HCT116 (cell line): ENCODE data around the gene SMAD2. TPM values are rescaled to one million over a fixed set of nuclear protein-coding genes. Genes with fewer than 3 reads are reported as not detected.

ENCODE experiments used
- ATAC-seq: fragments of 200-7000 bp; cut with Tn5 transposase; 2 replicates; pipeline ENCODE4 v1.9.1; 2020; ENCODE audit warnings: mild to moderate bottlenecking, moderate library complexity
- BruUV-seq: library from RNA; stranded (reverse); fragments of 400-500 nt; replicated peaks from 2 replicates; lab custom pipeline; 2021; lab: Mats Ljungman, UMichigan
- CTCF ChIA-PET: fragments of 300-600 bp; sonication (Branson Sonifier 250); formaldehyde crosslinking; loops from one replicate; lab custom pipeline; 2021; ENCODE audit warnings: antibody characterized with exemption; lab: Charles Lee
- POLR2A ChIA-PET: fragments of 300-600, 350-600 bp; sonication (Branson Sonifier 250); formaldehyde crosslinking; loops from one replicate; lab custom pipeline; 2021; ENCODE audit warnings: antibody characterized with exemption; lab: Charles Lee
- RAD21 ChIA-PET, 2 experiments: fragments of 300-600 bp; sonication (Branson Sonifier 250); formaldehyde crosslinking; loops; one replicate each; lab custom pipeline; 2023; ENCODE audit warnings: low total read pairs in 2 of 2; ENCODE audit not compliant: uncharacterized antibody in 2 of 2, unreplicated experiment in 2 of 2, low non-redundant PET in 1 of 2; lab: Charles Lee
- DNase-seq: peaks from one replicate; pipeline ENCODE4 v3.0.0-alpha.2; 2010; ENCODE audit warnings: low read depth, low spot score
- H2AFZ ChIP-seq: fragments of 200-600 bp; shearing (Covaris generic), sonication (generic); 2 replicates; pipeline ENCODE4 v1.6.1; 2017; ENCODE audit warnings: low read depth, mixed run types, mixed read lengths, antibody characterized with exemption, low read length; ENCODE audit not compliant: poor library complexity, severe bottlenecking
- H3K27ac ChIP-seq: 2 replicates; pipeline ENCODE4 v1.5.1; 2012; ENCODE audit warnings: low read depth, low read length
- H3K27me3 ChIP-seq: fragments of 200-600 bp; sonication (generic); 2 replicates; pipeline ENCODE4 v1.6.1; 2016; ENCODE audit warnings: mixed run types, low read length, mixed read lengths; ENCODE audit not compliant: insufficient read depth
- H3K36me3 ChIP-seq, 2 experiments: fragments of 200-500 bp in 1 of 2; fragments of 200-600 bp in 1 of 2; sonication (Bioruptor generic) in 1 of 2; sonication (generic) in 1 of 2; 2 replicates each; pipeline versions ENCODE4 v1.5.1 to v1.6.1; 2014 to 2016; ENCODE audit warnings: low read length in 2 of 2, inconsistent platforms in 1 of 2, mixed read lengths in 1 of 2, mixed run types in 1 of 2; ENCODE audit not compliant: insufficient read depth in 2 of 2, control insufficient read depth in 1 of 2
- H3K4me1 ChIP-seq, 2 experiments: fragments of 200-600 bp in 1 of 2; sonication (generic) in 1 of 2; 2 replicates each; pipeline versions ENCODE4 v1.5.1 to v1.6.1; 2012 to 2017; ENCODE audit warnings: low read length in 2 of 2, inconsistent platforms in 1 of 2, mild to moderate bottlenecking in 1 of 2, mixed read lengths in 1 of 2, mixed run types in 1 of 2, moderate library complexity in 1 of 2; ENCODE audit not compliant: insufficient read depth in 2 of 2, control insufficient read depth in 1 of 2
- H3K4me2 ChIP-seq: fragments of 200-600 bp; sonication (generic); 2 replicates; pipeline ENCODE4 v1.6.1; 2017; ENCODE audit warnings: mixed run types, low read length, mixed read lengths
- H3K4me3 ChIP-seq, 2 experiments: fragments of 200-600 bp in 1 of 2; sonication (generic) in 1 of 2; replicated peaks in 1 of 2; 2 replicates each; pipeline ENCODE4 v1.5.1; 2011 to 2016; ENCODE audit warnings: low read length in 2 of 2, control low read depth in 1 of 2, low read depth in 1 of 2, mild to moderate bottlenecking in 1 of 2, mixed read lengths in 1 of 2, mixed run types in 1 of 2
- H3K79me2 ChIP-seq: fragments of 200-600 bp; sonication (generic); 2 replicates; pipeline ENCODE4 v1.6.1; 2017; ENCODE audit warnings: mild to moderate bottlenecking, mixed run types, low read length, moderate library complexity, mixed read lengths; ENCODE audit not compliant: insufficient read depth
- H3K9ac ChIP-seq: fragments of 200-600 bp; sonication (generic); 2 replicates; pipeline ENCODE4 v1.6.1; 2016; ENCODE audit warnings: low read length, mixed read lengths
- H3K9me2 ChIP-seq: fragments of 200-600 bp; sonication (generic), shearing (Covaris generic); 2 replicates; pipeline ENCODE4 v1.6.1; 2017; ENCODE audit warnings: mixed run types, mild to moderate bottlenecking, moderate library complexity; ENCODE audit not compliant: insufficient read depth
- H3K9me3 ChIP-seq, 2 experiments: fragments of 200-500 bp in 1 of 2; fragments of 200-600 bp in 1 of 2; sonication (Bioruptor generic) in 1 of 2; sonication (generic) in 1 of 2; 2 replicates each; pipeline ENCODE4 v1.6.1; 2014 to 2017; ENCODE audit warnings: low read length in 2 of 2, mixed read lengths in 2 of 2, inconsistent platforms in 1 of 2, low read depth in 1 of 2, mild to moderate bottlenecking in 1 of 2, mixed run types in 1 of 2, moderate library complexity in 1 of 2; ENCODE audit not compliant: control insufficient read depth in 1 of 2, insufficient read depth in 1 of 2
- H4K20me1 ChIP-seq: fragments of 200-600 bp; sonication (generic), shearing (Covaris generic); 2 replicates; pipeline ENCODE4 v1.6.1; 2017; ENCODE audit warnings: mixed run types, mild to moderate bottlenecking, moderate library complexity; ENCODE audit not compliant: insufficient read depth
- ATF3 ChIP-seq: IDR thresholded peaks from 2 replicates; pipeline ENCODE4 v1.6.1; 2012
- CEBPB ChIP-seq: IDR thresholded peaks from 2 replicates; pipeline ENCODE4 v1.6.1; 2012; ENCODE audit warnings: low read depth
- CTCF ChIP-seq, 3 experiments: fragments of 200-600 bp in 1 of 3; sonication (generic) in 1 of 3; IDR thresholded peaks in 2 of 3; conservative IDR thresholded peaks in 1 of 3; 2 replicates each; pipeline ENCODE4 v1.5.1; 2012 to 2017; ENCODE audit warnings: low read depth in 2 of 3, low read length in 2 of 3, antibody characterized with exemption in 1 of 3, borderline replicate concordance in 1 of 3, control low read depth in 1 of 3, mild to moderate bottlenecking in 1 of 3, mixed read lengths in 1 of 3, mixed run types in 1 of 3, moderate library complexity in 1 of 3; ENCODE audit not compliant: insufficient read depth in 1 of 3
- EGR1 ChIP-seq: IDR thresholded peaks from 2 replicates; pipeline ENCODE4 v1.6.1; 2012; ENCODE audit warnings: low read depth
- ELF1 ChIP-seq: IDR thresholded peaks from 2 replicates; pipeline ENCODE4 v1.6.1; 2012; ENCODE audit warnings: low read depth, borderline replicate concordance
- EZH2 ChIP-seq: fragments of 200-600 bp; sonication (generic); IDR thresholded peaks from 2 replicates; pipeline ENCODE4 v1.6.1; 2017; ENCODE audit warnings: antibody characterized with exemption, mixed run types
- JUND ChIP-seq: IDR thresholded peaks from 2 replicates; pipeline ENCODE4 v1.6.1; 2012
- MAX ChIP-seq: IDR thresholded peaks from 2 replicates; pipeline ENCODE4 v1.6.1; 2012
- POLR2AphosphoS5 ChIP-seq: IDR thresholded peaks from 2 replicates; pipeline ENCODE4 v1.6.1; 2011; ENCODE audit warnings: mild to moderate bottlenecking, low read depth, low read length, moderate library complexity
- RAD21 ChIP-seq: IDR thresholded peaks from 2 replicates; pipeline ENCODE4 v1.6.1; 2012; ENCODE audit warnings: low read depth, mild to moderate bottlenecking
- SIN3A ChIP-seq: IDR thresholded peaks from 2 replicates; pipeline ENCODE4 v1.6.1; 2012; ENCODE audit warnings: low read depth
- SRF ChIP-seq: IDR thresholded peaks from 2 replicates; pipeline ENCODE4 v1.6.1; 2012; ENCODE audit warnings: low read depth
- TCF7L2 ChIP-seq: IDR thresholded peaks from 2 replicates; pipeline ENCODE4 v1.7.0; 2011; ENCODE audit warnings: borderline replicate concordance, inconsistent platforms; ENCODE audit not compliant: insufficient read depth, insufficient read length; ENCODE audit errors: extremely low read depth
- YY1 ChIP-seq: IDR thresholded peaks from 2 replicates; pipeline ENCODE4 v1.6.1; 2011; ENCODE audit warnings: low read length, low read depth, moderate library complexity, mild to moderate bottlenecking; ENCODE audit not compliant: insufficient replicate concordance; ENCODE audit errors: extremely low read depth
- ZFX ChIP-seq: fragments of 450-650 bp; IDR thresholded peaks from 2 replicates; pipeline ENCODE4 v1.6.1; 2017
- ZNF274 ChIP-seq: fragments of 200-500 bp; sonication (Bioruptor generic); IDR thresholded peaks from 2 replicates; pipeline ENCODE4 v1.6.1; 2014; ENCODE audit warnings: mild to moderate bottlenecking, low read depth, low read length, inconsistent platforms
- intact Hi-C: fragments of 100-400 bp; cut with micrococcal nuclease; formaldehyde crosslinking; loops from 2 replicates; pipeline ENCODE4 v1.10.0; 2022
- total RNA-seq: library from RNA; stranded (reverse); gene quantifications from one replicate; pipeline ENCODE4 v1.2.1, GENCODE V29; 2021; ENCODE audit not compliant: unreplicated experiment
- TF ChIP-seq, protein P1 (sequence below): IDR thresholded peaks from 2 replicates; pipeline ENCODE4 v1.6.1; 2011; ENCODE audit warnings: mild to moderate bottlenecking, low read length, moderate library complexity; ENCODE audit not compliant: insufficient replicate concordance; ENCODE audit errors: extremely low read depth

SMAD2 gene
- total RNA-seq, 1 experiment from 2014 or later = 130 TPM

DNA sequence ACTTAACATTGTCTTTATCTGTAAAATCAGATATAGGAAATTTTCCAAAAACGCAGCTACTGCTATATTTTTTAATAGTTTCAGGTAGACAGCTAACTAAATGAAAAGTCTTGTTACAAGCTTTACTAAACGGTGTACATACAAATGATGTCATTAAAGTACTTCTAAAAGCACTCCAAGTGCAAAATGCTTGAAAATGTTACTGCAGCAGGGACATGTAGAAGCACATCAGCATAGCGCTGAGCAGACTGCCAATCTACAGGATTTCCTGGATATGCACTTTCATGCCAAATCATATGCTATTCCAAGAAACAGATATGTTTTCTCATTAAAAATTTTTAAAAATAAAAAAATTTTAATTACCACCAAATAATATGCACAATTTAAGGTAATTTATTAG lies 61.7 kb downstream of the SMAD2 start:
- ATAC-seq = no peak
- ChIA-PET RAD21 (no interaction called here), CTCF (no interaction called here), POLR2A (no interaction called here)
- no peaks in the 10 kb centered on the region for H3K9me2 ChIP-seq
- peaks cover 4 to 6% of the 10 kb centered on the region in 2 experiments; a peak in 3 of 4 replicates for H3K36me3 ChIP-seq
- no peak for DNase-seq
- H4K20me1 ChIP-seq = no peaks in the 10 kb centered on the region
- no peak overlapping the region for H3K4me3 ChIP-seq
- no peak overlapping the region for H3K27ac ChIP-seq
- TF ChIP-seq CEBPB (no peak), ATF3 (no peak), ZFX (no peak), JUND (no peak), EZH2 (no peak), MAX (no peak), CTCF (IDR thresholded peaks at IDR 0.05 in 2 of 3, conservative IDR thresholded peaks at IDR 0.05 in 1 of 3; ENCODE audit: borderline replicate concordance in 1 of 3, insufficient read depth in 1 of 3, low read depth in 2 of 3, low read length in 2 of 3) (no peak), SRF (no peak), ELF1 (no peak), YY1 (no peak), RAD21 (no peak), ZNF274 (no peak), POLR2AphosphoS5 (no peak), SIN3A (no peak), TCF7L2 (no peak), EGR1 (no peak)
- TF ChIP-seq, protein P1, sequence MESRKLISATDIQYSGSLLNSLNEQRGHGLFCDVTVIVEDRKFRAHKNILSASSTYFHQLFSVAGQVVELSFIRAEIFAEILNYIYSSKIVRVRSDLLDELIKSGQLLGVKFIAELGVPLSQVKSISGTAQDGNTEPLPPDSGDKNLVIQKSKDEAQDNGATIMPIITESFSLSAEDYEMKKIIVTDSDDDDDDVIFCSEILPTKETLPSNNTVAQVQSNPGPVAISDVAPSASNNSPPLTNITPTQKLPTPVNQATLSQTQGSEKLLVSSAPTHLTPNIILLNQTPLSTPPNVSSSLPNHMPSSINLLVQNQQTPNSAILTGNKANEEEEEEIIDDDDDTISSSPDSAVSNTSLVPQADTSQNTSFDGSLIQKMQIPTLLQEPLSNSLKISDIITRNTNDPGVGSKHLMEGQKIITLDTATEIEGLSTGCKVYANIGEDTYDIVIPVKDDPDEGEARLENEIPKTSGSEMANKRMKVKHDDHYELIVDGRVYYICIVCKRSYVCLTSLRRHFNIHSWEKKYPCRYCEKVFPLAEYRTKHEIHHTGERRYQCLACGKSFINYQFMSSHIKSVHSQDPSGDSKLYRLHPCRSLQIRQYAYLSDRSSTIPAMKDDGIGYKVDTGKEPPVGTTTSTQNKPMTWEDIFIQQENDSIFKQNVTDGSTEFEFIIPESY = no peak
- no peak overlapping the region for H2AFZ ChIP-seq
- H3K9me3 ChIP-seq = no peaks in the 10 kb centered on the region
- intact Hi-C loops = no loop called here
- BruUV-seq = no TSS peak
- H3K9ac ChIP-seq = no peak overlapping the region
- H3K4me1 ChIP-seq = peaks cover 0 to 6% of the 10 kb centered on the region in 2 experiments; a peak in 1 of 4 replicates
- no peak overlapping the region for H3K4me2 ChIP-seq
- peaks cover 39% of the 10 kb centered on the region for H3K79me2 ChIP-seq
- no peaks in the 10 kb centered on the region for H3K27me3 ChIP-seq
